ENCODE results near the gene OLFML1.

The OLFML1 gene

DNA sequence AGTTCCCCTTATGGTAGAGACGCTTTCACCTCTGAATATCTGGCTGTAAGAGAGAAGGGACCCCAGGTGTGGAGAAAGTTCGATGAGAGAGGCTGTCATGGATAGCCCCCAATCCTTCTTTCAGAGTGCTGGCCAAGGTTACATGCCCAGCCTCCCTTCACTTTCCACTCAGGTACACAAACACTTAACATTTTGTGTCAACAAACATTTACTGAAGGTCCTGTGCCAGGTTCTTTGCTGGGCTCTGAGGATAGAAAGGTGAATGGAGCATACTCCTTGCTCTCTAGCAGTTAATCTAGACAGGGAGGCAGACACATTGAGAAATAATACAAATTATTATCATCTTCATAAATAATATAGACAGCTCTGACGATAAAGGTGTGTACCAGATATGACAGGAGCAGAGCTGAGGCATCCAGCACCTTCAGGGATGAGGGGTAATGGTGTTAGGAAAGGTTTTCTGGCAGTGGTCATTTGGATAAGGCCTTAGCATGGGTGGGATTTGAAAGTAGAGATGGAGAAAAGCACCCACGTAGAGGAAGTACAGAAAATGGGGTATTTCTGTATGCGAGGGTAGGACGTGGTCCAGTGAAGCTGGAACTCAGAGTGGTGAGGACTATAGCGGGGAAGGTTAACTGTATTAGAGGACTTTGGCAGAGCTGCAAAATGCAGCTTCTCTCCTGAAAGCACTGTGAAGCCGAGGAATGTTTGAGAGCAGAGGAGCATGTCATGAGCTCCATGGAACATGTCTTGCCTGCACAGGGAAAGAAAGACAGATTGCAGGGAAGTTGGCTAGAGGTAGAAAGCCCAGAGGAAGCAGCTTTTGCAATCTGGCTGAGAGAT lies 48.1 kb downstream of the OLFML1 start:
- DNase-seq, result no peak

DNA sequence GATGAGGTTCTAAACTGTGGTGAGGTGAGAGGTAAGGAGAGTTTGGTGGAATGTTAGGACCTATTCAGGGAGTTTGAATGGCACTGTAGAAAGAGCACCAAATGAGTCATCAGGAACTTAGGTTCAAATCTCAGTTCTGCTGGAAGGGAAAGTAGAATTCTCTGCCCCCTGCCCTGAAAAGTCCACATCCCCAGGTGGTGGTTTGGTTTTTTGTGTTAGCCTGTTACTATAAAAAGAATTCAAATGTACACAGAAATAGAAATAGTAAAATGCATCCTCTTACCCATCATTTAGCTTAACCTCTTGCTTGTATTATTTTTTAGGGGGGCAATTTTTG lies 48.7 kb downstream of the OLFML1 start:
- DNase-seq, result no peak

DNA sequence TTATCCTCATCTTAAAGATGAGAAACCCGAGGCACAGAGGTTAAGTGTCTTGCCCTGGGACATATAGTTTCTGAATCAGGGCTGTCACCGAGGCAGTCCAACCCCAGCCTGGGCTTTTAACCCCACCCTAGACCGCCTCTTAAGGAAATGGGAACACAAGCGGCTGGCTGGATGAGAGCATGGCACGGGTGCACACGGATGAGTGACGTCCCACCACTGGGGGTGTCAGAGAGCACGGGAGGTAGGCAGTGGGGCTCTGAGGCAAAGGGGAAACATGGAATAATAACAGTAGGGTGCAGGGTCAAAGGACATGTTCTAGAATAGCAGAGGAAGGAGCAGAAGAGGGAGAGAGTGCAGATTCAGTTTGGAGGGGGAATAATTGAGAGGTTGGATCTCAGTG lies 50.8 kb downstream of the OLFML1 start:
- no peak for DNase-seq

DNA sequence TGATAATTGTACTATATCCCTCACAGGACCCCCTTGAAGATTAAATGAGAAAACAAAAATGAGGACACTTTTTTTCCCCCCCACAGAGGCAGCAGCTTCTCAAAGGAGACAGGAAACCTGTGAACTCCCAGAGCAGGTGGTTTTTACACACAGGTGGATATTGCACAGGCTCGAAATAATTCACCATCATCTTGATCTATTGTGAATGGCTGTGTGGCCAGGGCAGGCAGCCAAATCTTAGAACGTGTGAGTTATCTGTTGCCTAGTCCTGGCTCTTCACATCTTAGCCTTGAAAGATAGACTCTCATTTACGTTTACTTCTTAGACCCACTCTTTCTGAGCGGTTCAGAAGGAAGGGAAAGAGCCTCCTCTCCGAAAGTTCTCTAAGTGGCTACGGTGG lies 52.0 kb downstream of the OLFML1 start:
- DNase-seq, result no peak

DNA sequence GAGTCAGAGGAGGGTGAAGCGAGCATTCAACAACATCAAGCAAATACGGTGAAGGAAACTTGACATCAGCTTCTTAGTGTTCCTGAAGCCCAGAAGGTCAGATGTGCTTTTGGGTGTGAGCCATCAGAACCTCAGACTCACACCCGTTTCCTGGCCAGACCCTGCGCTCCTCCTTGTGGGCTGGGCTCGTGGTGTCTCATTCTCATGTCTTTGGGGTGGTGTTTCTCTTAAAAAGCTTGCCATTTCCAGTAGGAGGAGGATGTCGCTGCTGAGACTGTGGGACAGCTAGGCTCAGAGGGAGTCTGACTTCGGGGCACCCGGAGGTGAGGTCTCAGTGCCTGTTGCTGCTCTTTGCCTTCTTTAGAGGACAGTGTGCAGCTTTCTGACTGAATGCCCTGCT lies 52.7 kb downstream of the OLFML1 start:
- DNase-seq, result no peak

GRCh38 chr11:7538466-7539454 lies 53.5 kb downstream of the OLFML1 start:
- no peak for DNase-seq

DNA sequence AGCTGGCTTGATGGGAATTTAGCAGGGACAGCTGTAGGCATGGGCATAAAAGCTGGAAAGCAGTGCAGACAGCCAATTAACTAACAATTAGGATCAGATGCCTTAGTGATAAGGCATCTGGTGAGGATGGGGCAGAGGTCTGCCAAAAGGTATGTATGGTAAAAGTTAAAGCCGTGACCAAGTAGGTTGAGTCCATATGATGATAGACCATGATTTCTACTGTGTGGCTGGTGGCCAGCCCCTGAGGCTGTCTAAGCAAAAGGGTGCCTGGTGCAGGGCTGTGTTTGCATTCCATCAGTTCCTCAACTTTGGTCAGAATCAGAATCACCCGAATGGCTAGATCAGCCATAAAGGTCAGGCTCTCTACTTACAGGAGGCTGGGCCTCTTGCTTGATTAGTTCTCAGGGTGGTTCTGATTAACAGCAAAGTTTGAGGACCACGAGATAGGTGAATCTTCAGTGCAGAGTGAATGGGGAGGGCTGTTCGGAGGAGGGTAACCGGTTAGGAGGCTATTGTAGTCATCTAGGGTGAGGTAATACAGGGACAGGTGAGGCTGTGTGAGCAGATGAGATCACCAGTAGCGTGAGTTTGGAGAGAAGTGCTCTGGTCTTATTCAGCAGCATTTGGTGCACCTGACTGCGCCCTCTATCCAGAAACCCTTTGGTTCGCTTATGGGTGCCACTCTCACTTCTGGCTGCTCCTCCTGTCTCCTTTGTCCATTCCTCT lies 55.7 kb downstream of the OLFML1 start:
- DNase-seq, result no peak

DNA sequence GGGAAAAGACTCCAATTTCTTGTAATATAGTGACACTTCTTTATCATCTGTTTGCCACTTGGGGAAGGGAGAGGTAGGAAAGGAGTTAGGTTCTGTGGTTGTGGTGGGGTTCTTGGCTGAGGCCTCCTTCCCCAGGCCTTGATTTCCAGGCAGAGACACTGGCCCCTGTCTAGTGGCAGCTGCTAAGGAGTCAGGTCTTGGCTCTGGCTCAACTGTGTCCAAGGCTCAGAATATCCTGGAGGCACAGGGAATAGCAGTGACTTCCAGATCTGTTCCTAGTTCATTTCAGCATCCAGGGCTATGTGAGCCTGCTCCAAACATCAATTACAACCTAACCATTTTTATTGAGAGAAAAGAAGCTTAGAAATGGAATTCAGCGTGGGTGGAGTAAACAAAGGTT lies 58.0 kb downstream of the OLFML1 start:
- DNase-seq, result no peak

DNA sequence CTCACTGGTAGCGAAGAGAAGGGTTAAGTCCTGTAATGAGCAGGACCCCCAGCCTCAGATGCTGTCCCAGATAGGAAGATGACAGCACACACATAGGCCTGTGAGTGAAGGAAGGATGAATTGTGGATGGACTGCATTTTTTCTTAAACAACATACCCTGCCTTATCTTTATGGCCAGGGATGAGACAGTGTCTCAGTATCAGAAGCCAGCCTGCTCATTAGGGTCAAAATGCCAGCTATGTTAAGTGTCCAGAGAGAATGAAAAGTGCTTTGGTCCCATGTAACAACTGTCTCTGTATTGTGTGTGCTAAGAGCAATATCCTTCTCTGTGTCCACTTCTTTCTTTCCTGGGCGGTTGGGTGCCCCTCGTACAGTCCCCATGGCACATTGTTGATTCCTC lies 58.7 kb downstream of the OLFML1 start:
- no peak for DNase-seq

GRCh38 chr11:7545611-7546010 lies 60.3 kb downstream of the OLFML1 start:
- DNase-seq, result no peak

- no peak for DNase-seq
Observed at GRCh38 chr11:7546324-7546791, 61.1 kb downstream of the OLFML1 start.

DNA sequence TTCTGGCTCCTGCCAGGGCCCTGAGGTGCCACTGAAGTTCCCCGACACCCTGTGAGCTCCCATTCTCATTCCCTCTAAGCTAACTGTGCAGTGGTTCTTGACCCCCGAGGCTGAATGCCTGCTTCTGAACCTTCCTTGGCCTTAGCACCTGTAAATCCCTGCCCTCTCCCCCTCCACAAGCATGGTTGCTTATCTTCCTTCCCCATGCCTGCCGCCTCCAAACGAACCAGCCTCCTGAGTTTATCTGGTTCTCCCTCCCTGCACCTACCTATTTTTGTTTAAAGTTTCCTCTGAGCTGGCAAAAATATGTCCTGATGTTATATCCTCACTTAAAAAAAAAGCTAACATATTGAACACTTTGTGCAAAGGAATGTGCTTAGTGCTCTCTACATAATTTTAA lies 62.4 kb downstream of the OLFML1 start:
- no peak for DNase-seq

GRCh38 chr11:7548659-7549274 lies 63.5 kb downstream of the OLFML1 start:
- no peak for DNase-seq

GRCh38 chr11:7549681-7550080 lies 64.4 kb downstream of the OLFML1 start:
- DNase-seq, result no peak

DNA sequence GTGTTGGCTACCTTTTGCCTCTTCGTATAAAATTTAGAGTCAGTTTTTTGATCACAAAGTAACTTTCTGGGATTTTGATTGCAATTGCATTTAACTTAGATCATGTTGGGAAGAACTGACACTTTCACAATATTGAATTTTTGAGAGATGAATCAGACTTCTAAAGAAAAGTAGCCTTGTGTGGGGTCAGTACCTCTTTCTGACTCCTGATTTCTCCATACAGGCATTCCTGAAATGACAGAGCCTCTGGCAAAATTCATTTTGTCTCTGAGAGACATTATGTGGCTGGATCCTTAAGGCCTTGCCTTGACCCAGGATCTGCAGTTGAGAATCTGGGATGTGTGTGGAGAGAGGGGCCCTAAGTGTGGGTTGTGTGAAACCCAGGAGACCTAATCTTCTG lies 66.3 kb downstream of the OLFML1 start:
- no peak for DNase-seq

DNA sequence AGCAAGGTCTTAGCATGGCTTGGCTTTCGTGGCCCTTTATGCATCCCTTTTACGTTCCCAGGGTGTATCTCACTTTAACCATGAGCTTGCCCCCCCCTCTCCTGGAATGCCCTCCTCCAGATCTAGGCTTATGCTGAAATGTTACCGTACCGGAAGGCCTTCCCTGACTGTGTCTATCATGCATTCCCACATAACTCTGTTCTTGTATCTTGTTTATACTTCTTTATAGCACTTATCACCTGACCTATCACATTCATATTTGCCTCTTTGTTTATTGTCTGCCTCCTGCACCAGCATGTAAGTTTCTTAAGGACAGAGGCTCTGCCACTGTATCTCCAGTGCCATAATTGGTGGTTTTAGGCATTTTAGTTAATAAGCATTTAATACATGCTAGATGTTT lies 67.4 kb downstream of the OLFML1 start:
- no peak for DNase-seq

- DNase-seq, result no peak
Observed at GRCh38 chr11:7555052-7555699, 69.9 kb downstream of the OLFML1 start.

DNA sequence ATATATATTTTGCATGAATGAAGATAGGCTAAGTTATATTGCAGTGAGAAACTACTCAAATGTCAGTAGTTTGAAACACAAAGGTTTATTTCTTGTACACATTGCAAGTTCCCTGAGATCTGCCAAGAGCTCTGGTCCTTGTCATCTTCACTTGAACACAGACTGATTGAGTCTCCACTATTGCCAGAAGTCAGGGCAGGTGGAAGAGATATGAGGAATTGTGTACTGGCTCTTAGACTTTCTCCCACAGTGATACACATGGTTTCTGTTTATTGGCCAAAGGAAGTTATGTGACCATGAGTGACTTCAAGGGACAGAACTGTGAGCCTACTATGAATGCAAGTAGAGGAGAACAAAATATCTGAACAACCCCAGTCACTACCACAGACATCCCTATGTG lies 72.7 kb downstream of the OLFML1 start:
- DNase-seq, result no peak

- DNase-seq, result no peak
Observed at GRCh38 chr11:7559398-7560283, 74.3 kb downstream of the OLFML1 start.
